IPS-15b (cell line): Measurements from ENCODE around the gene PAFAH2.
"Not testable (repeated sequence)": the region's sequence is repeated elsewhere in the genome, so short reads cannot be mapped to it uniquely, and the experiment has no call there.

Source experiments
- H3K27me3 ChIP-seq: one replicate; pipeline ENCODE4 v1.6.1; 2013; ENCODE audit warnings: low read length; ENCODE audit not compliant: control insufficient read depth, insufficient read depth
- H3K36me3 ChIP-seq: one replicate; pipeline ENCODE4 v1.6.1; 2013; ENCODE audit warnings: low read length; ENCODE audit not compliant: control insufficient read depth, insufficient read depth
- H3K4me1 ChIP-seq: one replicate; pipeline ENCODE4 v1.6.1; 2013; ENCODE audit warnings: mild to moderate bottlenecking, low read length; ENCODE audit not compliant: control insufficient read depth, insufficient read depth
- H3K4me3 ChIP-seq: one replicate; pipeline ENCODE4 v1.5.1; 2013; ENCODE audit warnings: low read depth, low read length
- H3K9ac ChIP-seq: one replicate; pipeline ENCODE4 v1.6.1; 2013; ENCODE audit warnings: low read depth, mild to moderate bottlenecking, low read length
- H3K9me3 ChIP-seq: one replicate; pipeline ENCODE4 v1.6.1; 2013; ENCODE audit warnings: mild to moderate bottlenecking, low read length; ENCODE audit not compliant: control insufficient read depth, insufficient read depth

PAFAH2 gene

GRCh38 chr1:25987951-25988350 is 9.9 kb downstream of the PAFAH2 start:
- H3K4me3 ChIP-seq = no peak overlapping the region
- H3K9me3 ChIP-seq = no peaks in the 10 kb centered on the region
- no peak overlapping the region for H3K9ac ChIP-seq
- H3K27me3 ChIP-seq = no peaks in the 10 kb centered on the region
- peaks cover 3% of the 10 kb centered on the region for H3K36me3 ChIP-seq
- H3K4me1 ChIP-seq = no peaks in the 10 kb centered on the region

GRCh38 chr1:25986773-25987172 is 11.1 kb downstream of the PAFAH2 start:
- H3K36me3 ChIP-seq = peaks cover 11% of the 10 kb centered on the region
- not testable (repeated sequence) for H3K27me3 ChIP-seq, H3K9ac ChIP-seq, H3K4me1 ChIP-seq, H3K4me3 ChIP-seq, H3K9me3 ChIP-seq

DNA sequence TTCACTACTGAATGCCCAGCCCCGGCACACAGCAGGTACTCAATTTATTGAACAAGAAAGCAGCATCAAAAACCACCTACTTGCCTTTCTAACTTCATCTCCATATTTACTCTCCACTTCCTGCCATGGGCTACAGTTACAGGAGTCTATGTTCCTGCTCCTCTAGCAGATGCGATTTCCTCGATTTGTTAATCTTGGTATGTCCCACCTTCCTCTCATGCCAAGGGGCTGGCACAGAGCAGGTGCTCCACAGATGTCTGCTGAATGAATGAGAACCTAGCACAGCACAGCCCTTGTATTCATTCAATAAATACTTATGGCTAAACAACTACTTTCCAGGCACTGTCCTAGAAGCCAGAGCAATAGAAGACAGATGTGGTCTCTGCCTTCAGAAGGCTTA is 12.2 kb downstream of the PAFAH2 start:
- Histone ChIP-seq H3K27me3 (no peaks in the 10 kb centered on the region), H3K9ac (no peak overlapping the region), H3K9me3 (no peaks in the 10 kb centered on the region), H3K4me1 (no peaks in the 10 kb centered on the region), H3K36me3 (peaks cover 15% of the 10 kb centered on the region), H3K4me3 (no peak overlapping the region)

- H3K27me3 ChIP-seq = no peaks in the 10 kb centered on the region
- peaks cover 15% of the 10 kb centered on the region for H3K36me3 ChIP-seq
- H3K4me3 ChIP-seq = no peak overlapping the region
- H3K9ac ChIP-seq = no peak overlapping the region
- H3K4me1 ChIP-seq = no peaks in the 10 kb centered on the region
- no peaks in the 10 kb centered on the region for H3K9me3 ChIP-seq
These were observed 12.7 kb downstream of the PAFAH2 start for GRCh38 chr1:25985171-25985570.

DNA sequence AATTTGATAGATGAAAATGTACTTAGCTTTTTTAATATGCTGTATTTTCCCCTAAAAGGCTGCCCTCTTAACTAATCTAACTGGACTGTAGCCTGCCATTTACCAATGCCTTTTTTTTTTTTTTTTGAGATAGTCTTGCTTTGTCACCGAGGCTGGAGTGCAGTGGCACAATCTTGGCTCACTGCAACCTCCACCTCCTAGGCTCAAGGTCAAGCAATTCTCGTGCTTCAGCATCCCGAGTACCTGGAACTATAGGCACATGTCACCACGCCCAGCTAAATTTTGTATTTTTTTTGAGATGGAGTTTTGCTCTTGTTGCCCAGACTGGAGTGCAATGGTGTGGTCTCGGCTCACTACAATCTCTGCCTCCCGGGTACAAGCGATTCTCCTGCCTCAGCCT is 18.7 kb downstream of the PAFAH2 start:
- Histone ChIP-seq H3K36me3 (peaks cover 16% of the 10 kb centered on the region), H3K4me1 (no peaks in the 10 kb centered on the region), H3K4me3 (no peak overlapping the region), H3K9ac (no peak overlapping the region), H3K9me3 (no peaks in the 10 kb centered on the region), H3K27me3 (no peaks in the 10 kb centered on the region)

DNA sequence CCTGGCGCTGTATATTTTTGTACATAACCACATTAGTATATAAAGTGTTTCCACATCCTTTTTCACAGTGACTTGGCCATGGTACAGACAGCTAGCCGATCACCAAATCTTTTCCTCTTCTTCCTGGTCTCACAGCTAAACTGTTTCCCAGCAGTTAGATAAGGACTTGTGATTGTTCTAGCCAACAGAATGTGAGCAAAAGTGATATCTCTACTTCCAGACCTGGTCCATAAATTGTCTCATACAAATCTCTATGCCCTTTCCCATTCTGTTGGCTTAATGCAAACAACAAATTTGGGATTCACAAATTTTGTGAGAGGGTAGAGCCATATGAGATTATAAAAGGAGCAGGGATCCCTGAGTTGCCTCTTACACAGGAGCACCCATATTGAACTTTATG is 19.5 kb downstream of the PAFAH2 start:
- Histone ChIP-seq H3K36me3 (peaks cover 16% of the 10 kb centered on the region), H3K9me3 (no peaks in the 10 kb centered on the region), H3K9ac (no peak overlapping the region), H3K27me3 (no peaks in the 10 kb centered on the region), H3K4me1 (no peaks in the 10 kb centered on the region), H3K4me3 (no peak overlapping the region)

GRCh38 chr1:25977801-25978200 is 20.1 kb downstream of the PAFAH2 start:
- no peaks in the 10 kb centered on the region for H3K4me1 ChIP-seq

GRCh38 chr1:25973610-25974321 is 24.1 kb downstream of the PAFAH2 start:
- no peak overlapping the region for H3K9ac ChIP-seq
- H3K4me3 ChIP-seq = no peak overlapping the region
- no peaks in the 10 kb centered on the region for H3K9me3 ChIP-seq
- peaks cover 6% of the 10 kb centered on the region for H3K36me3 ChIP-seq
- H3K4me1 ChIP-seq = peaks cover 5% of the 10 kb centered on the region
- H3K27me3 ChIP-seq = no peaks in the 10 kb centered on the region

More at GRCh38 chr1:25977801-25978200, 20.1 kb downstream of the PAFAH2 start:
- Histone ChIP-seq H3K36me3 (peaks cover 15% of the 10 kb centered on the region), H3K27me3 (no peaks in the 10 kb centered on the region), H3K9me3 (no peaks in the 10 kb centered on the region), H3K4me3 (no peak overlapping the region), H3K9ac (no peak overlapping the region)

DNA sequence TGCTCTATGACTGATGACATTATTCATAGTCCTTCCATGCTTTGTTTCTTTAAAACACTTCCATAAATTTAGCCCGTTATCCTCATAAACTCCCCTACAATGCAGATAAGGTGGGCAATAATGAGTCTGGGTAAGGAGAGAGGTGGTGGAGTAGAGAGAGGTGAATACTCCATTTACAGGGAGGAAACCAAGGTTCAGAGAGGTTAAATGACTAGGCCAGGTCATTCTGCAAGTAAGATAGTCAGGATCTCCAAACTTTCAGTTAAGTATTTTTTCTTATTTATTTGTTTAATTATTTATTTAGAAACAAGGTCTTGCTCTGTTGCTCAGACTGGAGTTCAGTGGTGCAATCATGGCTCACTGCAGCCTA is 26.1 kb downstream of the PAFAH2 start:
- no peaks in the 10 kb centered on the region for H3K27me3 ChIP-seq
- peaks cover 5% of the 10 kb centered on the region for H3K4me1 ChIP-seq
- H3K9ac ChIP-seq = no peak overlapping the region
- H3K9me3 ChIP-seq = no peaks in the 10 kb centered on the region
- no peak overlapping the region for H3K4me3 ChIP-seq
- H3K36me3 ChIP-seq = peaks cover 6% of the 10 kb centered on the region

- Histone ChIP-seq H3K4me1 (peaks cover 5% of the 10 kb centered on the region), H3K27me3 (no peaks in the 10 kb centered on the region), H3K9me3 (no peaks in the 10 kb centered on the region), H3K9ac (no peak overlapping the region), H3K36me3 (peaks cover 6% of the 10 kb centered on the region), H3K4me3 (no peak overlapping the region)
These were observed 26.6 kb downstream of the PAFAH2 start for GRCh38 chr1:25971066-25971810.

DNA sequence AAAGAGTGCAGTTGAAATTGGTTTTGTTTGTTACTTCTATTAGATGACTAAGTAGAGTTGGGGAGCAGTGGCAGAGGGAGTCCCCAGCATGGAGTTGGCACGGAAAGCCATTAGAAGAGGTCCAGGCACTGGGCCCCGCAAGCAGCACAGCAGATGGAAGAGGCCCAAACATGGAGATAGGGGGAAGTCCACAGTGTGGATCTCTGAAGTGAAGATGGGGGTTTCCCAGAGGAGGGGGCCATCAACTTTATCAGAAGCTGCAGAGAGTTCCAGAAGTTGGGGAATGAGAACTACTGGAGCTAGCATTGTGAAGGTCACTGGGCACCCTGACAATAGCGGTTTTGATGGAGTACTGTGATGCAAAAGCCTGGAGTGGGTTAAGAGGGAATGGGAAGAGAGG is 30.6 kb downstream of the PAFAH2 start:
- peaks cover 5% of the 10 kb centered on the region for H3K4me1 ChIP-seq
- H3K4me3 ChIP-seq = no peak overlapping the region
- peaks cover 4% of the 10 kb centered on the region for H3K36me3 ChIP-seq
- no peak overlapping the region for H3K9ac ChIP-seq
- no peaks in the 10 kb centered on the region for H3K27me3 ChIP-seq
- H3K9me3 ChIP-seq = no peaks in the 10 kb centered on the region

DNA sequence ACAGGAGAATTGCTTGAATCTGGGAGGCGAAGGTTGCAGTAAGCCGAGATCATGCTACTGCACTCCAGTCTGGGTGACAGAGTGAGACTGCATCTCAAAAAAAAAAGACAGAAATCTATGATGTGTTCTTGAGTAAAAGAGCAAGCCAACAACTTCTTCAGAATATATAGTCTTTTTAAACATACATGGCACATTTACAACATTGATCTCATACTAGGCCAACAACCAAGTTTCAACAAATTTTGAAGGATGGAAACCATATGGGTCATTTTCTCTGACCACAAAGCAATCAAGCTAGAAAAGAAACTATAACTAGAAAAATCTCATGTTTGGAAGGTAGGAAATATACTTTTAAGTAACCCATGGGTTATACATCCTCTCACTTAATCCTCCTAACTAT is 38.3 kb downstream of the PAFAH2 start:
- Histone ChIP-seq H3K4me1 (no peaks in the 10 kb centered on the region), H3K27me3 (no peaks in the 10 kb centered on the region), H3K9me3 (no peaks in the 10 kb centered on the region), H3K36me3 (peaks cover 7% of the 10 kb centered on the region), H3K4me3 (no peak overlapping the region), H3K9ac (no peak overlapping the region)
